Measurements from ENCODE around the gene SNX30.

The SNX30 gene

DNA sequence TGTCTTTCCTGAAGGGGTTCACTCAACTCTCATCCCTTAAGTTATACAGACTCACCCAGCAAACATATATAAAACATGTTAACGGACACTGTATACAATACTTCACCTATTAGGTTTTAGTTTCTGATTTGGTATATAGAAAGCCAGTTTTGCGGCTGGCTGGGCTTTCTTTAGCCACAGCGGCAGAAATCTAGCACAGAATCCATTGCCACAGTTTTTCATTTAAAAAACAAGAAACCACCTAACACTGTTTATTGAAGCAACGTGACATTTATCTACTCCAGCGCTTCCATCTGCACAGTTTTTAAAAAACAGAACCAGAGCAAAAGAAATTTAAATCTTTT is 67.3 kb downstream of the SNX30 start:
- Histone ChIP-seq H3K4me1 (ENCODE audit: insufficient read depth, low read length) (no peaks in the 10 kb centered on the region), H3K27ac (ENCODE audit: low read length) (no peak overlapping the region), H3K9ac (ENCODE audit: low read depth, low read length) (no peak overlapping the region), H3K79me2 (ENCODE audit: insufficient read depth, low read length) (no peaks in the 10 kb centered on the region), H3K9me3 (ENCODE audit: insufficient read depth, low read length, severe bottlenecking) (no peaks in the 10 kb centered on the region), H3K27me3 (ENCODE audit: insufficient read depth, low read length, poor library complexity) (no peaks in the 10 kb centered on the region), H2AFZ (ENCODE audit: low read depth, low read length) (no peak overlapping the region), H3K4me2 (ENCODE audit: insufficient read depth, low read length) (no peak overlapping the region), H4K20me1 (ENCODE audit: insufficient read depth, low read length) (no peaks in the 10 kb centered on the region), H3K36me3 (ENCODE audit: insufficient read depth, low read length) (no peaks in the 10 kb centered on the region), H3K4me3 (ENCODE audit: low read depth in 1 of 2, low read length in 2 of 2) (no peak overlapping the region)
- TF ChIP-seq, protein P1, sequence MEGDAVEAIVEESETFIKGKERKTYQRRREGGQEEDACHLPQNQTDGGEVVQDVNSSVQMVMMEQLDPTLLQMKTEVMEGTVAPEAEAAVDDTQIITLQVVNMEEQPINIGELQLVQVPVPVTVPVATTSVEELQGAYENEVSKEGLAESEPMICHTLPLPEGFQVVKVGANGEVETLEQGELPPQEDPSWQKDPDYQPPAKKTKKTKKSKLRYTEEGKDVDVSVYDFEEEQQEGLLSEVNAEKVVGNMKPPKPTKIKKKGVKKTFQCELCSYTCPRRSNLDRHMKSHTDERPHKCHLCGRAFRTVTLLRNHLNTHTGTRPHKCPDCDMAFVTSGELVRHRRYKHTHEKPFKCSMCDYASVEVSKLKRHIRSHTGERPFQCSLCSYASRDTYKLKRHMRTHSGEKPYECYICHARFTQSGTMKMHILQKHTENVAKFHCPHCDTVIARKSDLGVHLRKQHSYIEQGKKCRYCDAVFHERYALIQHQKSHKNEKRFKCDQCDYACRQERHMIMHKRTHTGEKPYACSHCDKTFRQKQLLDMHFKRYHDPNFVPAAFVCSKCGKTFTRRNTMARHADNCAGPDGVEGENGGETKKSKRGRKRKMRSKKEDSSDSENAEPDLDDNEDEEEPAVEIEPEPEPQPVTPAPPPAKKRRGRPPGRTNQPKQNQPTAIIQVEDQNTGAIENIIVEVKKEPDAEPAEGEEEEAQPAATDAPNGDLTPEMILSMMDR (IDR thresholded peaks at IDR 0.05; ENCODE audit: borderline replicate concordance, extremely low read depth, low read length, poor library complexity, severe bottlenecking): no peak
- no peak for TF ChIP-seq EZH2 (IDR thresholded peaks at IDR 0.05; ENCODE audit: borderline replicate concordance, low read depth, low read length, severe bottlenecking)
- ATAC-seq (ENCODE audit: insufficient read depth, low read depth) (no peak), DNase-seq (no peak)

DNA sequence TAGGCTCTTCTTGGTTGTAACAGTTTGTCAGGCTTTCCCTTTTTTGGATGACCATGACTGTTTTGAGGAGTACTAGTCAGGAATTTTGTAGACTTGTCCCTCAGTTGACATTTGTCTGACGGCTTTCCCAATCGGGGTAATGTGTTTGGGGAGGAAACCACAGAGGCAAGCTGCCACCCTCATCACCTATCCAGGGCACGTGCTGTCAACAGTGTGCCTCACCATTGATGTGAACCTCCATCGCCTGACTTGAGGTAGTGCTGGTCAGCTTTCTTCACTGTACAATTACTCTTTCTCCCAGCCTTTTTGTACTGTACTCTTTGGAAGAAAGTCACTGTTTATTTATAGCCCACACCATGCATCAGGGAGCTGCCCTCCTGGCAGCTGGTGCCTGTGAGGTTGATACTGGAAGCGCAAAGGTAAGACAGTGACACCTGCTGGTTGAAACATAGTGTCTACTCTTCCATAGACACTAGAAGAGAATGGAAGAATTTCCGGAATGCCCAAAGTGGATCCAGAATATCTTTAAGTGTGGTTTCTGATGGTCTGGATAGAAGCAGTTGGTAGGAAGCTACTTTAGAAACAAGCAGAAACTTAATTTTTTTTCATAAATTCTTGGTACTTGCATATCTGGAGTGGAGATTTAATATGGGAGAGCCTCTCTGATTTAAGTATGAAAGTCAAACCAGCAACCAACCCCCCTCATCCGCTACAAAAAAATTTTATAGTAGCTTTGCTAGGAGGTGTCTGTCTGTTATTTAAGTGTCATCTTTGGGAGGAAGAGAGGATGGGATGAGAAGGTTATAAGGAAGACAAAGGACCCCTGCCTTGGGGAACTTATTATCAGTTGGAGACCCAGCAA is 69.3 kb downstream of the SNX30 start:
- no peaks in the 10 kb centered on the region for H4K20me1 ChIP-seq (ENCODE audit: insufficient read depth, low read length)
- no peaks in the 10 kb centered on the region for H3K27me3 ChIP-seq (ENCODE audit: insufficient read depth, low read length, poor library complexity)
- H2AFZ ChIP-seq (ENCODE audit: low read depth, low read length): no peak overlapping the region
- H3K4me2 ChIP-seq (ENCODE audit: insufficient read depth, low read length): no peak overlapping the region
- H3K4me3 ChIP-seq (ENCODE audit: low read depth in 1 of 2, low read length in 2 of 2): no peak overlapping the region
- peak; percentile 27 for DNase-seq
- H3K36me3 ChIP-seq (ENCODE audit: insufficient read depth, low read length): no peaks in the 10 kb centered on the region
- no peak overlapping the region for H3K9ac ChIP-seq (ENCODE audit: low read depth, low read length)
- H3K79me2 ChIP-seq (ENCODE audit: insufficient read depth, low read length): no peaks in the 10 kb centered on the region
- H3K27ac ChIP-seq (ENCODE audit: low read length): no peak overlapping the region
- H3K9me3 ChIP-seq (ENCODE audit: insufficient read depth, low read length, severe bottlenecking): no peaks in the 10 kb centered on the region
- H3K4me1 ChIP-seq (ENCODE audit: insufficient read depth, low read length): no peaks in the 10 kb centered on the region
- ATAC-seq (ENCODE audit: insufficient read depth, low read depth): peak; percentile 77
- no peak for TF ChIP-seq EZH2 (IDR thresholded peaks at IDR 0.05; ENCODE audit: borderline replicate concordance, low read depth, low read length, severe bottlenecking)
- TF ChIP-seq, protein P1 (IDR thresholded peaks at IDR 0.05; ENCODE audit: borderline replicate concordance, extremely low read depth, low read length, poor library complexity, severe bottlenecking): peak; percentile 68

DNA sequence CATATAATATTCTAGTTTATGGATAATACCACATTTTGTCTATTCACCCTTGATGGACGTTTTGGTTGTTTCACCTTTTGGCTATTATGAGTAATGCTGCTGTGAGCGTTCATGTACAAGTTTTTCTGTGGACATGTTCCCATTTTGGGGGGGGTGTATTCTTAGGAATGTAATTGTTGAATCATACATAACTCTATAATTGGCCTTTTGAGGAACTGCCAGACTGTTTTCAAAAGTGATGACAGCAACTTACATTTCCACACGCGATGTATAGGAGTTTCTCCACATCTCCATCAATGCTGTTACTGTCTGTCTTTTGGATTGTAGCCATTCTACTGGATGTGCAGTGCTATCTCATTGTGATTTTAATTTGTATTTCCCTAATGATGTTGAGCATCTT is 70.3 kb downstream of the SNX30 start:
- H3K27ac ChIP-seq (ENCODE audit: low read length): no peak overlapping the region
- no peak overlapping the region for H2AFZ ChIP-seq (ENCODE audit: low read depth, low read length)
- H3K9me3 ChIP-seq (ENCODE audit: insufficient read depth, low read length, severe bottlenecking): no peaks in the 10 kb centered on the region
- H4K20me1 ChIP-seq (ENCODE audit: insufficient read depth, low read length): no peaks in the 10 kb centered on the region
- H3K4me2 ChIP-seq (ENCODE audit: insufficient read depth, low read length): no peak overlapping the region
- ATAC-seq (ENCODE audit: insufficient read depth, low read depth) (no peak), DNase-seq (no peak)
- no peak overlapping the region for H3K9ac ChIP-seq (ENCODE audit: low read depth, low read length)
- no peaks in the 10 kb centered on the region for H3K36me3 ChIP-seq (ENCODE audit: insufficient read depth, low read length)
- no peak for TF ChIP-seq EZH2 (IDR thresholded peaks at IDR 0.05; ENCODE audit: borderline replicate concordance, low read depth, low read length, severe bottlenecking)
- TF ChIP-seq, protein P1 (IDR thresholded peaks at IDR 0.05; ENCODE audit: borderline replicate concordance, extremely low read depth, low read length, poor library complexity, severe bottlenecking): no peak
- H3K4me3 ChIP-seq (ENCODE audit: low read depth in 1 of 2, low read length in 2 of 2): no peak overlapping the region
- H3K79me2 ChIP-seq (ENCODE audit: insufficient read depth, low read length): no peaks in the 10 kb centered on the region
- no peaks in the 10 kb centered on the region for H3K4me1 ChIP-seq (ENCODE audit: insufficient read depth, low read length)
- H3K27me3 ChIP-seq (ENCODE audit: insufficient read depth, low read length, poor library complexity): no peaks in the 10 kb centered on the region
